ENCODE results near the gene CILP2.

DNA sequence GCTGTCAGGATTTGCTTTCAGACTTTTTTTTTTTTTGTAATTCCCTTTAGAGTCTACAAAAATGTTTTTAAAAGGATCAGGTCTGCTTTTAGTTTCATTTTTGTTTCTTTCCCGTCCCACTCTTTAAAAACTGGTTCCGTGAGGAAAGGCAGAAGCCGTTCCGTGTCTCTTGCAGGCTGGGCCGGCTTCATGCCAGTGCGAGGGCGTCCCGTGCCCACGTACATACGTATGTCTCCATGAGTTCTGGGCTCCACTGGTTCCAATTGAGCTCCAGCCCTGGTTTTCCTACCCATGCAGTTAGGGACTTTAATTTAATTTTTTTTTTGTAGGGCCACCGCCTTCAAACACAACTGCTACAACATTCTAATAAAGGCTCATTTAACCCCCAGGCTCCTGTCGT is 31.5 kb upstream of the CILP2 start:
- TF ChIP-seq, protein P1, sequence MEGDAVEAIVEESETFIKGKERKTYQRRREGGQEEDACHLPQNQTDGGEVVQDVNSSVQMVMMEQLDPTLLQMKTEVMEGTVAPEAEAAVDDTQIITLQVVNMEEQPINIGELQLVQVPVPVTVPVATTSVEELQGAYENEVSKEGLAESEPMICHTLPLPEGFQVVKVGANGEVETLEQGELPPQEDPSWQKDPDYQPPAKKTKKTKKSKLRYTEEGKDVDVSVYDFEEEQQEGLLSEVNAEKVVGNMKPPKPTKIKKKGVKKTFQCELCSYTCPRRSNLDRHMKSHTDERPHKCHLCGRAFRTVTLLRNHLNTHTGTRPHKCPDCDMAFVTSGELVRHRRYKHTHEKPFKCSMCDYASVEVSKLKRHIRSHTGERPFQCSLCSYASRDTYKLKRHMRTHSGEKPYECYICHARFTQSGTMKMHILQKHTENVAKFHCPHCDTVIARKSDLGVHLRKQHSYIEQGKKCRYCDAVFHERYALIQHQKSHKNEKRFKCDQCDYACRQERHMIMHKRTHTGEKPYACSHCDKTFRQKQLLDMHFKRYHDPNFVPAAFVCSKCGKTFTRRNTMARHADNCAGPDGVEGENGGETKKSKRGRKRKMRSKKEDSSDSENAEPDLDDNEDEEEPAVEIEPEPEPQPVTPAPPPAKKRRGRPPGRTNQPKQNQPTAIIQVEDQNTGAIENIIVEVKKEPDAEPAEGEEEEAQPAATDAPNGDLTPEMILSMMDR (IDR thresholded peaks at IDR 0.05), result no peak
- no peak for TF ChIP-seq ZFX (IDR thresholded peaks at IDR 0.05; ENCODE audit: borderline replicate concordance)

Data from 22Rv1 (cell line).